HepG2 (cell line): ENCODE measurements around the gene TECTB. TPM values are rescaled to one million over a fixed set of nuclear protein-coding genes. Genes with fewer than 3 reads are reported as not detected.

Experiments used
- AGO1 ChIP-seq: fragments of 200-400 bp; formaldehyde crosslinking; IDR thresholded peaks from 2 replicates; pipeline ENCODE4 v1.6.1; 2017; ENCODE audit warnings: mild to moderate bottlenecking, low read depth, low read length, moderate library complexity; ENCODE audit not compliant: poor library complexity, severe bottlenecking
- AGO2 ChIP-seq: fragments of 200-400 bp; formaldehyde crosslinking; optimal IDR thresholded peaks from 2 replicates; pipeline ENCODE3; 2017; ENCODE audit warnings: mild to moderate bottlenecking, low read depth, low read length, moderate library complexity
- EEA1 ChIP-seq: sonication (generic); formaldehyde crosslinking; IDR thresholded peaks from 2 replicates; pipeline ENCODE4 v1.5.1; 2020; ENCODE audit warnings: mild to moderate bottlenecking, missing genetic modification reagents, borderline replicate concordance
- HMG20A ChIP-seq: IDR thresholded peaks from 2 replicates; pipeline ENCODE4 v1.6.1; 2016; ENCODE audit warnings: borderline replicate concordance
- HMGA1 ChIP-seq: sonication (generic); formaldehyde crosslinking; conservative IDR thresholded peaks from 2 replicates; pipeline ENCODE4 v1.4.0; 2020; ENCODE audit warnings: missing genetic modification reagents
- JDP2 ChIP-seq: sonication (generic); formaldehyde crosslinking; IDR thresholded peaks from 2 replicates; pipeline ENCODE4 v1.8.1; 2022; ENCODE audit warnings: missing genetic modification reagents, borderline replicate concordance
- NCOA2 ChIP-seq: sonication (generic); formaldehyde crosslinking; IDR thresholded peaks from 2 replicates; pipeline ENCODE4 v1.8.0; 2022; ENCODE audit warnings: inconsistent platforms
- PHB2 ChIP-seq: fragments of 450-650 bp; IDR thresholded peaks from 2 replicates; pipeline ENCODE4 v1.6.1; 2018; ENCODE audit not compliant: partially characterized antibody
- POLR2A ChIP-seq, 2 experiments: IDR thresholded peaks; 2 replicates each; pipeline ENCODE4 v1.6.1; 2011; ENCODE audit warnings: low read depth in 2 of 2, low read length in 2 of 2, mild to moderate bottlenecking in 1 of 2, moderate library complexity in 1 of 2; ENCODE audit not compliant: insufficient read depth in 1 of 2
- RARA ChIP-seq: IDR thresholded peaks from 2 replicates; pipeline ENCODE4 v1.6.1; 2016; ENCODE audit warnings: missing genetic modification reagents, missing compliant biosample characterization
- ZEB1 ChIP-seq: IDR thresholded peaks from 2 replicates; pipeline ENCODE4 v1.6.1; 2012; ENCODE audit warnings: mild to moderate bottlenecking, low read depth, inconsistent platforms; ENCODE audit not compliant: insufficient replicate concordance
- ZMYM4 ChIP-seq: sonication (generic); formaldehyde crosslinking; IDR thresholded peaks from 2 replicates; pipeline ENCODE4 v1.8.1; 2023; ENCODE audit warnings: mild to moderate bottlenecking, missing genetic modification reagents
- ZNF564 ChIP-seq: sonication (generic); formaldehyde crosslinking; IDR thresholded peaks from 2 replicates; pipeline ENCODE4 v1.8.1; 2023; ENCODE audit warnings: mild to moderate bottlenecking, missing genetic modification reagents
- ZNF616 ChIP-seq: sonication (generic); formaldehyde crosslinking; IDR thresholded peaks from 2 replicates; pipeline ENCODE4 v1.5.0; 2020; ENCODE audit warnings: low read depth, mild to moderate bottlenecking, missing genetic modification reagents
- polyA plus RNA-seq, 8 experiments: library from polyadenylated mRNA; depleted of rRNA in 3 of 8; stranded (reverse) in 7 of 8; unstranded in 1 of 8; fragments of >200 nt; fragmentation: Illumina TruSeq in 4 of 8; extraction: Trizol in 4 of 8; gene quantifications; 2 replicates each; pipeline versions ENCODE4 v1.2.1 to v1.2.3, GENCODE V29; 2011 to 2016; ENCODE audit warnings: low read depth in 4 of 8, missing spikeins in 1 of 8, mixed read lengths in 1 of 8; ENCODE audit not compliant: insufficient read depth in 1 of 8
- total RNA-seq, 5 experiments: library from RNA; depleted of rRNA; stranded (reverse); fragments of >200 nt; fragmentation: Illumina TruSeq; extraction: Trizol; gene quantifications; 2 replicates each; pipeline ENCODE4 v1.2.3, GENCODE V29; 2016; ENCODE audit warnings: low read depth in 1 of 5
- TF ChIP-seq, protein P1 (sequence below): sonication (generic); formaldehyde crosslinking; IDR thresholded peaks from 2 replicates; pipeline ENCODE4 v1.4.0; 2020; ENCODE audit warnings: missing genetic modification reagents, borderline replicate concordance
- TF ChIP-seq, protein P2 (sequence below): IDR thresholded peaks from 2 replicates; pipeline ENCODE4 v1.6.1; 2016; ENCODE audit warnings: low read depth, missing genetic modification reagents, missing compliant biosample characterization
- TF ChIP-seq, protein P3 (sequence below): sonication (generic); formaldehyde crosslinking; conservative IDR thresholded peaks from 2 replicates; pipeline ENCODE4 v1.5.0; 2020; ENCODE audit warnings: missing genetic modification reagents
- TF ChIP-seq, protein P4 (sequence below): sonication (generic); formaldehyde crosslinking; IDR thresholded peaks from 2 replicates; pipeline ENCODE4 v1.4.0; 2020; ENCODE audit warnings: missing genetic modification reagents

Gene TECTB
- total and polyA plus RNA-seq, 2 of the 13 experiments (the other 11 are each of a cell fraction or from before 2014, with no cell fraction given), result 0.78 to 1.8 TPM

DNA sequence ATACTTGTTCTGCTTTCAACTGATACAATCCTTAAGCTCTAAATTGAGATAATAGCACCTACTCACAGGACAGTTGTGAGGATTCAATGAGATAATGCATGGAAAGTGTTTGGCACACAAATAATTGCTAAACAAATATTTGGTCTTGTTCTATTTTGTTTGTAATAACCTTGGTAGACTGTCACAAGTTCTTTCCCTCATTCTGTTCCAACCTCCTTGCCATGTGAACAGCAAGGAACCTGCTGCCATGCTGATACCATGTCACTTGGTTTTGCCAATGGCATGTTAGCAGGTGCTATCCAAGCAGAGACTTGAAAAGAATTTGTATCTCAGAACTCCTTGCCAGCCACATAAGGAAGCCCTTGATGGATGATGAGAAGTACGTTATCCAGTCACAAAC is 24.8 kb upstream of the TECTB start (continued):
- TF ChIP-seq, protein P1, sequence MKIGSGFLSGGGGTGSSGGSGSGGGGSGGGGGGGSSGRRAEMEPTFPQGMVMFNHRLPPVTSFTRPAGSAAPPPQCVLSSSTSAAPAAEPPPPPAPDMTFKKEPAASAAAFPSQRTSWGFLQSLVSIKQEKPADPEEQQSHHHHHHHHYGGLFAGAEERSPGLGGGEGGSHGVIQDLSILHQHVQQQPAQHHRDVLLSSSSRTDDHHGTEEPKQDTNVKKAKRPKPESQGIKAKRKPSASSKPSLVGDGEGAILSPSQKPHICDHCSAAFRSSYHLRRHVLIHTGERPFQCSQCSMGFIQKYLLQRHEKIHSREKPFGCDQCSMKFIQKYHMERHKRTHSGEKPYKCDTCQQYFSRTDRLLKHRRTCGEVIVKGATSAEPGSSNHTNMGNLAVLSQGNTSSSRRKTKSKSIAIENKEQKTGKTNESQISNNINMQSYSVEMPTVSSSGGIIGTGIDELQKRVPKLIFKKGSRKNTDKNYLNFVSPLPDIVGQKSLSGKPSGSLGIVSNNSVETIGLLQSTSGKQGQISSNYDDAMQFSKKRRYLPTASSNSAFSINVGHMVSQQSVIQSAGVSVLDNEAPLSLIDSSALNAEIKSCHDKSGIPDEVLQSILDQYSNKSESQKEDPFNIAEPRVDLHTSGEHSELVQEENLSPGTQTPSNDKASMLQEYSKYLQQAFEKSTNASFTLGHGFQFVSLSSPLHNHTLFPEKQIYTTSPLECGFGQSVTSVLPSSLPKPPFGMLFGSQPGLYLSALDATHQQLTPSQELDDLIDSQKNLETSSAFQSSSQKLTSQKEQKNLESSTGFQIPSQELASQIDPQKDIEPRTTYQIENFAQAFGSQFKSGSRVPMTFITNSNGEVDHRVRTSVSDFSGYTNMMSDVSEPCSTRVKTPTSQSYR (CRISPR knock-in tag), result no peak
- TF ChIP-seq ZEB1 (no peak), ZMYM4 (peak; percentile 40; the same call in 1 of the 2 replicates), POLR2A (IDR thresholded peaks at IDR 0.05; ENCODE audit: insufficient read depth in 1 of 2, low read depth in 2 of 2, low read length in 2 of 2) (no peak), HMGA1 (no peak), ZNF564 (CRISPR knock-in tag) (no peak), AGO2 (no peak), RARA (CRISPR knock-in tag) (no peak), AGO1 (no peak), PHB2 (no peak), HMG20A (CRISPR knock-in tag) (0 out of 2 replicates have a peak, but pooled peaks have one; percentile 17), JDP2 (CRISPR knock-in tag) (no peak), EEA1 (CRISPR knock-in tag) (no peak), ZNF616 (CRISPR knock-in tag) (no peak), NCOA2 (peak; percentile 67)
- TF ChIP-seq, protein P2, sequence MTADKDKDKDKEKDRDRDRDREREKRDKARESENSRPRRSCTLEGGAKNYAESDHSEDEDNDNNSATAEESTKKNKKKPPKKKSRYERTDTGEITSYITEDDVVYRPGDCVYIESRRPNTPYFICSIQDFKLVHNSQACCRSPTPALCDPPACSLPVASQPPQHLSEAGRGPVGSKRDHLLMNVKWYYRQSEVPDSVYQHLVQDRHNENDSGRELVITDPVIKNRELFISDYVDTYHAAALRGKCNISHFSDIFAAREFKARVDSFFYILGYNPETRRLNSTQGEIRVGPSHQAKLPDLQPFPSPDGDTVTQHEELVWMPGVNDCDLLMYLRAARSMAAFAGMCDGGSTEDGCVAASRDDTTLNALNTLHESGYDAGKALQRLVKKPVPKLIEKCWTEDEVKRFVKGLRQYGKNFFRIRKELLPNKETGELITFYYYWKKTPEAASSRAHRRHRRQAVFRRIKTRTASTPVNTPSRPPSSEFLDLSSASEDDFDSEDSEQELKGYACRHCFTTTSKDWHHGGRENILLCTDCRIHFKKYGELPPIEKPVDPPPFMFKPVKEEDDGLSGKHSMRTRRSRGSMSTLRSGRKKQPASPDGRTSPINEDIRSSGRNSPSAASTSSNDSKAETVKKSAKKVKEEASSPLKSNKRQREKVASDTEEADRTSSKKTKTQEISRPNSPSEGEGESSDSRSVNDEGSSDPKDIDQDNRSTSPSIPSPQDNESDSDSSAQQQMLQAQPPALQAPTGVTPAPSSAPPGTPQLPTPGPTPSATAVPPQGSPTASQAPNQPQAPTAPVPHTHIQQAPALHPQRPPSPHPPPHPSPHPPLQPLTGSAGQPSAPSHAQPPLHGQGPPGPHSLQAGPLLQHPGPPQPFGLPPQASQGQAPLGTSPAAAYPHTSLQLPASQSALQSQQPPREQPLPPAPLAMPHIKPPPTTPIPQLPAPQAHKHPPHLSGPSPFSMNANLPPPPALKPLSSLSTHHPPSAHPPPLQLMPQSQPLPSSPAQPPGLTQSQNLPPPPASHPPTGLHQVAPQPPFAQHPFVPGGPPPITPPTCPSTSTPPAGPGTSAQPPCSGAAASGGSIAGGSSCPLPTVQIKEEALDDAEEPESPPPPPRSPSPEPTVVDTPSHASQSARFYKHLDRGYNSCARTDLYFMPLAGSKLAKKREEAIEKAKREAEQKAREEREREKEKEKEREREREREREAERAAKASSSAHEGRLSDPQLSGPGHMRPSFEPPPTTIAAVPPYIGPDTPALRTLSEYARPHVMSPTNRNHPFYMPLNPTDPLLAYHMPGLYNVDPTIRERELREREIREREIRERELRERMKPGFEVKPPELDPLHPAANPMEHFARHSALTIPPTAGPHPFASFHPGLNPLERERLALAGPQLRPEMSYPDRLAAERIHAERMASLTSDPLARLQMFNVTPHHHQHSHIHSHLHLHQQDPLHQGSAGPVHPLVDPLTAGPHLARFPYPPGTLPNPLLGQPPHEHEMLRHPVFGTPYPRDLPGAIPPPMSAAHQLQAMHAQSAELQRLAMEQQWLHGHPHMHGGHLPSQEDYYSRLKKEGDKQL (CRISPR knock-in tag), result peak; percentile 44; the same call in 1 of the 2 replicates
- TF ChIP-seq, protein P3, sequence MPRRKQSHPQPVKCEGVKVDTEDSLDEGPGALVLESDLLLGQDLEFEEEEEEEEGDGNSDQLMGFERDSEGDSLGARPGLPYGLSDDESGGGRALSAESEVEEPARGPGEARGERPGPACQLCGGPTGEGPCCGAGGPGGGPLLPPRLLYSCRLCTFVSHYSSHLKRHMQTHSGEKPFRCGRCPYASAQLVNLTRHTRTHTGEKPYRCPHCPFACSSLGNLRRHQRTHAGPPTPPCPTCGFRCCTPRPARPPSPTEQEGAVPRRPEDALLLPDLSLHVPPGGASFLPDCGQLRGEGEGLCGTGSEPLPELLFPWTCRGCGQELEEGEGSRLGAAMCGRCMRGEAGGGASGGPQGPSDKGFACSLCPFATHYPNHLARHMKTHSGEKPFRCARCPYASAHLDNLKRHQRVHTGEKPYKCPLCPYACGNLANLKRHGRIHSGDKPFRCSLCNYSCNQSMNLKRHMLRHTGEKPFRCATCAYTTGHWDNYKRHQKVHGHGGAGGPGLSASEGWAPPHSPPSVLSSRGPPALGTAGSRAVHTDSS, result no peak
- TF ChIP-seq, protein P4, sequence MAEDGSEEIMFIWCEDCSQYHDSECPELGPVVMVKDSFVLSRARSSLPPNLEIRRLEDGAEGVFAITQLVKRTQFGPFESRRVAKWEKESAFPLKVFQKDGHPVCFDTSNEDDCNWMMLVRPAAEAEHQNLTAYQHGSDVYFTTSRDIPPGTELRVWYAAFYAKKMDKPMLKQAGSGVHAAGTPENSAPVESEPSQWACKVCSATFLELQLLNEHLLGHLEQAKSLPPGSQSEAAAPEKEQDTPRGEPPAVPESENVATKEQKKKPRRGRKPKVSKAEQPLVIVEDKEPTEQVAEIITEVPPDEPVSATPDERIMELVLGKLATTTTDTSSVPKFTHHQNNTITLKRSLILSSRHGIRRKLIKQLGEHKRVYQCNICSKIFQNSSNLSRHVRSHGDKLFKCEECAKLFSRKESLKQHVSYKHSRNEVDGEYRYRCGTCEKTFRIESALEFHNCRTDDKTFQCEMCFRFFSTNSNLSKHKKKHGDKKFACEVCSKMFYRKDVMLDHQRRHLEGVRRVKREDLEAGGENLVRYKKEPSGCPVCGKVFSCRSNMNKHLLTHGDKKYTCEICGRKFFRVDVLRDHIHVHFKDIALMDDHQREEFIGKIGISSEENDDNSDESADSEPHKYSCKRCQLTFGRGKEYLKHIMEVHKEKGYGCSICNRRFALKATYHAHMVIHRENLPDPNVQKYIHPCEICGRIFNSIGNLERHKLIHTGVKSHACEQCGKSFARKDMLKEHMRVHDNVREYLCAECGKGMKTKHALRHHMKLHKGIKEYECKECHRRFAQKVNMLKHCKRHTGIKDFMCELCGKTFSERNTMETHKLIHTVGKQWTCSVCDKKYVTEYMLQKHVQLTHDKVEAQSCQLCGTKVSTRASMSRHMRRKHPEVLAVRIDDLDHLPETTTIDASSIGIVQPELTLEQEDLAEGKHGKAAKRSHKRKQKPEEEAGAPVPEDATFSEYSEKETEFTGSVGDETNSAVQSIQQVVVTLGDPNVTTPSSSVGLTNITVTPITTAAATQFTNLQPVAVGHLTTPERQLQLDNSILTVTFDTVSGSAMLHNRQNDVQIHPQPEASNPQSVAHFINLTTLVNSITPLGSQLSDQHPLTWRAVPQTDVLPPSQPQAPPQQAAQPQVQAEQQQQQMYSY, result no peak
